ENCODE data around the gene CASKIN1. TPM values are rescaled to one million over a fixed set of nuclear protein-coding genes. Genes with fewer than 3 reads are reported as not detected.
A peak's percentile ranks its signal among the peaks of the same experiment; 100 is the strongest.

CASKIN1 gene
- total and polyA plus RNA-seq, 4 donors: 0.09 to 0.35 (median 0.12) TPM

- H3K27ac ChIP-seq (ENCODE audit: low read depth in 1 of 2, low read length in 1 of 2): peak overlapping the region in 1 of 2 donors; percentile 80
- H3K9me3 ChIP-seq (ENCODE audit: control insufficient read depth in 4 of 4, insufficient read depth in 3 of 4, low read length in 3 of 4): no peaks in the 10 kb centered on the region
- WGBS, 2 donors: 78 to 81% methylated on average over 13 to 15 of the region's 15 CpGs
- no peak for DNase-seq
- no peak overlapping the region for H3K4me3 ChIP-seq
- TF ChIP-seq, protein P1, sequence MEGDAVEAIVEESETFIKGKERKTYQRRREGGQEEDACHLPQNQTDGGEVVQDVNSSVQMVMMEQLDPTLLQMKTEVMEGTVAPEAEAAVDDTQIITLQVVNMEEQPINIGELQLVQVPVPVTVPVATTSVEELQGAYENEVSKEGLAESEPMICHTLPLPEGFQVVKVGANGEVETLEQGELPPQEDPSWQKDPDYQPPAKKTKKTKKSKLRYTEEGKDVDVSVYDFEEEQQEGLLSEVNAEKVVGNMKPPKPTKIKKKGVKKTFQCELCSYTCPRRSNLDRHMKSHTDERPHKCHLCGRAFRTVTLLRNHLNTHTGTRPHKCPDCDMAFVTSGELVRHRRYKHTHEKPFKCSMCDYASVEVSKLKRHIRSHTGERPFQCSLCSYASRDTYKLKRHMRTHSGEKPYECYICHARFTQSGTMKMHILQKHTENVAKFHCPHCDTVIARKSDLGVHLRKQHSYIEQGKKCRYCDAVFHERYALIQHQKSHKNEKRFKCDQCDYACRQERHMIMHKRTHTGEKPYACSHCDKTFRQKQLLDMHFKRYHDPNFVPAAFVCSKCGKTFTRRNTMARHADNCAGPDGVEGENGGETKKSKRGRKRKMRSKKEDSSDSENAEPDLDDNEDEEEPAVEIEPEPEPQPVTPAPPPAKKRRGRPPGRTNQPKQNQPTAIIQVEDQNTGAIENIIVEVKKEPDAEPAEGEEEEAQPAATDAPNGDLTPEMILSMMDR (IDR thresholded peaks at IDR 0.05; ENCODE audit: control extremely low read depth, extremely low read depth): no peak
- no peaks in the 10 kb centered on the region for H3K27me3 ChIP-seq (ENCODE audit: control insufficient read depth in 3 of 3, insufficient read depth in 3 of 3, low read length in 2 of 3)
- H3K4me1 ChIP-seq (ENCODE audit: control insufficient read depth in 5 of 5, insufficient read depth in 5 of 5, low read length in 5 of 5): peaks cover 0 to 58% (median 35%) of the 10 kb centered on the region in 5 donors
- no peak overlapping the region for H3K9ac ChIP-seq (ENCODE audit: insufficient read depth in 1 of 2, low read length in 2 of 2)
- peaks cover 0 to 5% (median 0%) of the 10 kb centered on the region in 4 donors for H3K36me3 ChIP-seq (ENCODE audit: control insufficient read depth in 4 of 4, insufficient read depth in 4 of 4, low read length in 4 of 4)
- no peak for ATAC-seq (ENCODE audit: insufficient read depth, low FRiP score)
Measured at GRCh38 chr16:2158262-2158638, 38.2 kb downstream of the CASKIN1 start.

- no peak overlapping the region for H3K4me3 ChIP-seq
- H3K36me3 ChIP-seq (ENCODE audit: control insufficient read depth in 4 of 4, insufficient read depth in 4 of 4, low read length in 4 of 4): peaks cover 0 to 5% (median 2%) of the 10 kb centered on the region in 4 donors
- H3K27ac ChIP-seq (ENCODE audit: low read depth in 1 of 2, low read length in 1 of 2): peak overlapping the region in 1 of 2 donors; percentile 80
- WGBS, 2 donors: 82 to 90% methylated on average over 27 of the region's 27 CpGs
- DNase-seq: no peak
- no peak for ATAC-seq (ENCODE audit: insufficient read depth, low FRiP score)
- H3K4me1 ChIP-seq (ENCODE audit: control insufficient read depth in 5 of 5, insufficient read depth in 5 of 5, low read length in 5 of 5): peaks cover 0 to 63% (median 35%) of the 10 kb centered on the region in 5 donors
- TF ChIP-seq, protein P1 (IDR thresholded peaks at IDR 0.05; ENCODE audit: control extremely low read depth, extremely low read depth): no peak
- H3K9me3 ChIP-seq (ENCODE audit: control insufficient read depth in 4 of 4, insufficient read depth in 3 of 4, low read length in 3 of 4): no peaks in the 10 kb centered on the region
- H3K9ac ChIP-seq (ENCODE audit: insufficient read depth in 1 of 2, low read length in 2 of 2): no peak overlapping the region
- no peaks in the 10 kb centered on the region for H3K27me3 ChIP-seq (ENCODE audit: control insufficient read depth in 3 of 3, insufficient read depth in 3 of 3, low read length in 2 of 3)
Measured at GRCh38 chr16:2157480-2158261, 38.7 kb downstream of the CASKIN1 start.

DNA sequence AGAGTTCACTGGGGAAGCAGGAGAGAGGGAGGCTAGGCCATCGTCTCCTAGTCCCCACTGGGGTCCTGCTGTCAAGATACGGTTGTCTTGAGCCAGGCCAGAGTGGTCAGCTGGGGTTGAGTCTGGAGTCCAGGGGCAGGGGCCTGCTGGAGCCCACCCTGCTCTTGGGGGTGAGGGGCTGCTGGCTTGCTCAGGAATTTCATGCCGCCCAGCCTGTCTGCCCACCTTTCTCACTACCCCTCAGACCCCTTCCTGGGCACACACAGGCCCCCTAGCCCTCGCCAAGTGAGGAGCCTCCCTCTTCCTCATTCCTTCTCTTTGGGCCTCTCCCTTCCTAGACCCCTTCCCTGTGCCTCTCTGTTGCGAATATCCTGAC lies 39.6 kb downstream of the CASKIN1 start:
- 53 to 65% methylated on average over 4 to 5 of the region's 5 CpGs for WGBS, 2 donors

More for the DNA sequence above, 39.6 kb downstream of the CASKIN1 start:
- no peak for DNase-seq
- peaks cover 0 to 9% (median 6%) of the 10 kb centered on the region in 4 donors for H3K36me3 ChIP-seq (ENCODE audit: control insufficient read depth in 4 of 4, insufficient read depth in 4 of 4, low read length in 4 of 4)
- H3K4me1 ChIP-seq (ENCODE audit: control insufficient read depth in 5 of 5, insufficient read depth in 5 of 5, low read length in 5 of 5): peaks cover 0 to 70% (median 35%) of the 10 kb centered on the region in 5 donors
- ATAC-seq (ENCODE audit: insufficient read depth, low FRiP score): no peak
- H3K27ac ChIP-seq (ENCODE audit: low read depth in 1 of 2, low read length in 1 of 2): peak overlapping the region in 1 of 2 donors; percentile 3
- TF ChIP-seq, protein P1 (IDR thresholded peaks at IDR 0.05; ENCODE audit: control extremely low read depth, extremely low read depth): no peak
- H3K9me3 ChIP-seq (ENCODE audit: control insufficient read depth in 4 of 4, insufficient read depth in 3 of 4, low read length in 3 of 4): no peaks in the 10 kb centered on the region
- H3K4me3 ChIP-seq: no peak overlapping the region
- H3K9ac ChIP-seq (ENCODE audit: insufficient read depth in 1 of 2, low read length in 2 of 2): peak overlapping the region in 1 of 2 donors; percentile 55
- H3K27me3 ChIP-seq (ENCODE audit: control insufficient read depth in 3 of 3, insufficient read depth in 3 of 3, low read length in 2 of 3): no peaks in the 10 kb centered on the region

All from lung (tissue), 12 donors.